Ishikawa (cell line): ENCODE measurements around the gene AKAP8L.
A peak's percentile ranks its signal among the peaks of the same experiment; 100 is the strongest.

ENCODE experiments used
- CEBPB ChIP-seq: IDR thresholded peaks from 2 replicates; pipeline ENCODE4 v1.6.1; 2012
- CREB1 ChIP-seq: IDR thresholded peaks from 2 replicates; pipeline ENCODE4 v1.6.1; 2012; ENCODE audit warnings: low read depth
- EGR1 ChIP-seq: IDR thresholded peaks from 2 replicates; pipeline ENCODE4 v1.6.1; 2012
- EP300 ChIP-seq: IDR thresholded peaks from 2 replicates; pipeline ENCODE4 v1.6.1; 2012; ENCODE audit warnings: borderline replicate concordance
- FOXM1 ChIP-seq: IDR thresholded peaks from 2 replicates; pipeline ENCODE4 v1.6.1; 2012; ENCODE audit warnings: low read depth, borderline replicate concordance
- NFIC ChIP-seq: IDR thresholded peaks from 2 replicates; pipeline ENCODE4 v1.6.1; 2012
- RAD21 ChIP-seq: IDR thresholded peaks from 2 replicates; pipeline ENCODE4 v1.6.1; 2012; ENCODE audit warnings: low read depth
- TAF1 ChIP-seq: IDR thresholded peaks from 2 replicates; pipeline ENCODE4 v1.6.1; 2012; ENCODE audit warnings: low read depth, mild to moderate bottlenecking
- TCF12 ChIP-seq: IDR thresholded peaks from 2 replicates; pipeline ENCODE4 v1.6.1; 2012; ENCODE audit warnings: low read depth
- TEAD4 ChIP-seq: IDR thresholded peaks from 2 replicates; pipeline ENCODE4 v1.6.1; 2012
- YY1 ChIP-seq: IDR thresholded peaks from 2 replicates; pipeline ENCODE4 v1.6.1; 2012; ENCODE audit warnings: low read depth
- ZBTB7A ChIP-seq: IDR thresholded peaks from 2 replicates; pipeline ENCODE4 v1.6.1; 2012; ENCODE audit warnings: low read depth
- TF ChIP-seq, protein P1 (sequence below): IDR thresholded peaks from 2 replicates; pipeline ENCODE4 v1.6.1; 2012
- TF ChIP-seq, protein P2 (sequence below): IDR thresholded peaks from 2 replicates; pipeline ENCODE4 v1.6.1; 2012; ENCODE audit warnings: low read depth, mild to moderate bottlenecking
- TF ChIP-seq, protein P3 (sequence below): IDR thresholded peaks from 2 replicates; pipeline ENCODE4 v1.6.1; 2012

The AKAP8L gene

DNA sequence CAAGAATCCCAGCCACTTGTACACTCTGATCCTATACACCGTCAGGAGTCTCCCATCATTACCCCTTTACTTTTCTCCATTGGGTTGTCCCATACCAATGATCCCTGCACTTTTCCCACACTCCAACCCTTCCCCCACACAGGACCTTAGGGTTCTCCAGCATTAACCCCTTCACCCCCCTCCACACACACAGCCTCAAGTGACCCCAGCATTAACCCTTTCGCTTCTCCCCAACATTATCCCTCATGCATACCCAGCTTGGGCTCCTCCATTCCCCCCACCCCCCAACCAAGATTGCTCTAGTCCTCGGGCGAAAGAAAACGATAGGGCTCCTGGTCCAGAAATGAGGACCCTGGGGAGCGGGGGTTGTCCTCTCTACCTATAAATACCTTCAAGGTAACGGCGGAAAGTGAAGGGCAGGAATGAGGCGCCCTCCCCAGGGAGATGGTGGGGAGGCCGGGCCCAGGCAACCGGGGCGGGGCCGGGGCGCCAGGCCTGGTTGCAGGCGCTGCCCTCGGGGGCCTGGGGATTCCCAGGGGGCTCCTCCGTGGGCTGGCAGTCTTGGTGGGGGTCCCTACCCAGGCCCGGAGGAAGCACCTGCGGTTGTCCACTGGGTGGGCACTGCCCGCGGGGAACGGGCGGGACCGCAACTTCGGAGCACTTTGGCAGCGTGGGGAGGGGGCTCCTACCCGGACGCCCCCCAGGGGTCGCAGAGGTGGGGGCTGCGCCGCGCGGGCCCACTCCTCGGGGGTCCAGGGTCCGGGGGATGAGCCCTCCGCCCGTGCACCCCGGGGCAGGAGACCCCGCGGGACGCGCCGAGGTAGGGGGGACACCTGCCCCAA is 30.2 kb upstream of the AKAP8L start:
- no peak for TF ChIP-seq TCF12
- TF ChIP-seq ZBTB7A: peak; percentile 99
- no peak for TF ChIP-seq NFIC

DNA sequence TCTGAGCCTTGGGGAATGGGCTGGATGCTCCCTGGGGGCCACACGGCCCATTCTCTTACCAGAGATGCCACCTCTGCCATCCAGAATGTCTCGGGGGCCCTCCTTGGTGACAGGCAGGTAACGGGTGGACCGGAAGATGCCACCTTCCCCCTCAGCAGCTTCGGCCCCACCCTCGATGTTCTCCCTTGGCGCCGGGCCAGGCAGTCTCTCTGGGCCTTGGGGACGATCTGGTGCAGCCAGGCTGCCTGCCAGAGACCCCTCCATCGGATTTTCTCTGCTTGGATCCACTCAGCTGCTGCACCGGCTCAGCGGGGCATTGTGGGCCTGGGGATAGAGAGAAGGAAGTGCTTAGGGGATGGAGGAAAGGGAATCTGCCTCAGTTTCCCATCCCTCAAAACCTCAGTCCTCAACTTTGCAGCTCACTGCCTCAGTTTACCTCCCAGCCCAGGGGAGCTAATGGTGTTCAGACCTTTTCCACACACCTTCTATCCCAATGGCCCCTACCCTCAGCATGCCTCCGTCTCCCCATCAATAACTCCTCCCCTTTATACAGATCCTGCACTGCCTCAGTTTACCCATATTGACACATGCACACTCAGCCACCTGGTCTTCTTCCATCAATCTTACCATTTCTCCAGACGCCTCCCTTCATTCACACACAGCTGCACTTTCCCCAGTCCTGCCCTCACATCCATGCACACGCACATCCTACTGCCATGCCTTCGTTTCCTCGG is 29.4 kb upstream of the AKAP8L start:
- TF ChIP-seq EGR1 (no peak), CEBPB (no peak), ZBTB7A (no peak), FOXM1 (no peak), NFIC (no peak), TAF1 (no peak), CREB1 (no peak), YY1 (no peak), EP300 (no peak), TCF12 (no peak), RAD21 (no peak), TEAD4 (no peak)
- TF ChIP-seq, protein P1, sequence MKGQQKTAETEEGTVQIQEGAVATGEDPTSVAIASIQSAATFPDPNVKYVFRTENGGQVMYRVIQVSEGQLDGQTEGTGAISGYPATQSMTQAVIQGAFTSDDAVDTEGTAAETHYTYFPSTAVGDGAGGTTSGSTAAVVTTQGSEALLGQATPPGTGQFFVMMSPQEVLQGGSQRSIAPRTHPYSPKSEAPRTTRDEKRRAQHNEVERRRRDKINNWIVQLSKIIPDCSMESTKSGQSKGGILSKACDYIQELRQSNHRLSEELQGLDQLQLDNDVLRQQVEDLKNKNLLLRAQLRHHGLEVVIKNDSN: no peak
- TF ChIP-seq, protein P2, sequence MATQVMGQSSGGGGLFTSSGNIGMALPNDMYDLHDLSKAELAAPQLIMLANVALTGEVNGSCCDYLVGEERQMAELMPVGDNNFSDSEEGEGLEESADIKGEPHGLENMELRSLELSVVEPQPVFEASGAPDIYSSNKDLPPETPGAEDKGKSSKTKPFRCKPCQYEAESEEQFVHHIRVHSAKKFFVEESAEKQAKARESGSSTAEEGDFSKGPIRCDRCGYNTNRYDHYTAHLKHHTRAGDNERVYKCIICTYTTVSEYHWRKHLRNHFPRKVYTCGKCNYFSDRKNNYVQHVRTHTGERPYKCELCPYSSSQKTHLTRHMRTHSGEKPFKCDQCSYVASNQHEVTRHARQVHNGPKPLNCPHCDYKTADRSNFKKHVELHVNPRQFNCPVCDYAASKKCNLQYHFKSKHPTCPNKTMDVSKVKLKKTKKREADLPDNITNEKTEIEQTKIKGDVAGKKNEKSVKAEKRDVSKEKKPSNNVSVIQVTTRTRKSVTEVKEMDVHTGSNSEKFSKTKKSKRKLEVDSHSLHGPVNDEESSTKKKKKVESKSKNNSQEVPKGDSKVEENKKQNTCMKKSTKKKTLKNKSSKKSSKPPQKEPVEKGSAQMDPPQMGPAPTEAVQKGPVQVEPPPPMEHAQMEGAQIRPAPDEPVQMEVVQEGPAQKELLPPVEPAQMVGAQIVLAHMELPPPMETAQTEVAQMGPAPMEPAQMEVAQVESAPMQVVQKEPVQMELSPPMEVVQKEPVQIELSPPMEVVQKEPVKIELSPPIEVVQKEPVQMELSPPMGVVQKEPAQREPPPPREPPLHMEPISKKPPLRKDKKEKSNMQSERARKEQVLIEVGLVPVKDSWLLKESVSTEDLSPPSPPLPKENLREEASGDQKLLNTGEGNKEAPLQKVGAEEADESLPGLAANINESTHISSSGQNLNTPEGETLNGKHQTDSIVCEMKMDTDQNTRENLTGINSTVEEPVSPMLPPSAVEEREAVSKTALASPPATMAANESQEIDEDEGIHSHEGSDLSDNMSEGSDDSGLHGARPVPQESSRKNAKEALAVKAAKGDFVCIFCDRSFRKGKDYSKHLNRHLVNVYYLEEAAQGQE: no peak
- TF ChIP-seq, protein P3, sequence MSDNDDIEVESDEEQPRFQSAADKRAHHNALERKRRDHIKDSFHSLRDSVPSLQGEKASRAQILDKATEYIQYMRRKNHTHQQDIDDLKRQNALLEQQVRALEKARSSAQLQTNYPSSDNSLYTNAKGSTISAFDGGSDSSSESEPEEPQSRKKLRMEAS: no peak

DNA sequence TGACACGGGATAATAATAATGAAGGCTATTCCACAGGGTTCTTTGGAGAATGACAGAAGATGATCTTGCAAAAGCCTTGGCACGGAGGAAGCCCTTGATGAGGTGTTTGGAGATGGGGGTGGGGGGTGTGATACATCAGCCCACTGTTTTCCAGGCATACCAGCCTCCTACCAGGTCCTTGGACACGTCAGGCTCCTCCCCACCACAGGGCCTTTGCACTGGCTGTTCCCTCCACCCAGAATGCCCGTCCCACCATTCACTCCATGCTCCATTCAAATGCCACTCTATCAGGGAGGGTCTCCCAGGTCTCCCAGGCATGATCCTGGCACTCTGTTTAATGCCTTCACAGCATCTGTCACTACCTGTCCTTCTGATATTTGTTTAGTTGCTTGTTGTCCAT is 28.3 kb upstream of the AKAP8L start:
- no peak for TF ChIP-seq TCF12
- no peak for TF ChIP-seq TEAD4
- TF ChIP-seq, protein P3: no peak
- TF ChIP-seq TAF1: no peak
- TF ChIP-seq YY1: no peak
- no peak for TF ChIP-seq NFIC
- no peak for TF ChIP-seq CEBPB
- TF ChIP-seq, protein P2: no peak
- TF ChIP-seq FOXM1: no peak
- no peak for TF ChIP-seq EP300
- TF ChIP-seq, protein P1: no peak
- TF ChIP-seq EGR1: no peak
- no peak for TF ChIP-seq RAD21
- no peak for TF ChIP-seq ZBTB7A
- no peak for TF ChIP-seq CREB1

DNA sequence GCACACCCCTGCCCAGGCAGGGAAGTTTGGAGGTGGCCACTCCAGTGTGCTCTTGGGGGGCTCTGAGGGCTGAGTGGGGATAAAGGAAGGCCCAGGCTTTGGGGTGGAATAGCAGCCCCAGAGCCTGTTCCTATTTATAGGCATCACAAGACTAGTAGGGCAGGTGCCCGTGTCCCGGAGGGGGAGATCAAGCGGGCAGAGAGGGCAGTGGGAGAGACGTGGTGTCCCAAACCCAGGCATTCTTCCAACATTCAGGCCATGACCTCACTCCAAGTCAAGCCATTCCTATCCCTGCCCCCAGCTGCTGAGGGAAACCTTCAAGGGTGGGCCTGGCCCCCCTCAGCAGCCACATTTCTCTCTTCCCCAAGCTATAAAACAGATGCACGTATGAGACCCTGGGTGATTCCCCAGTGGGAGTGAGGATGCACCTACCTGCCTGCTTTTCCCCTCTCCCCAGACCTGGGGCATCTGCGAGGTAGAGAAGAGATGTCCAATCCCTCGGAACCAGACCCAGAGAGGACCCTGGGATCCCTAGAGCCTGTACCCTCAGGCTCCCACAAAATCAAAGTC is 27.1 kb upstream of the AKAP8L start:
- TF ChIP-seq, protein P2: no peak
- TF ChIP-seq FOXM1: no peak
- TF ChIP-seq TAF1: no peak
- TF ChIP-seq RAD21: no peak
- TF ChIP-seq CREB1: no peak
- no peak for TF ChIP-seq TCF12
